GM12878 (cell line): ENCODE data around the gene LSM14A. TPM values are rescaled to one million over a fixed set of nuclear protein-coding genes. Genes with fewer than 3 reads are reported as not detected.

ENCODE experiments used
- ATAC-seq: fragments of 200-7000 bp; cut with Tn5 transposase; 3 replicates; pipeline ENCODE4 v1.9.1; 2020; ENCODE audit warnings: mild to moderate bottlenecking, moderate library complexity
- BruUV-seq: library from RNA; stranded (reverse); fragments of 400-500 nt; replicated peaks from 2 replicates; lab custom pipeline; 2021; lab: Mats Ljungman, UMichigan
- CTCF ChIA-PET: fragments of 300-600 bp; sonication (Branson Sonifier 250); formaldehyde crosslinking; extraction: SDS; loops from one replicate; lab custom pipeline; 2021; ENCODE audit warnings: inconsistent platforms; lab: Yijun Ruan, JAX
- POLR2A ChIA-PET: fragments of 350-600 bp; formaldehyde crosslinking; extraction: SDS; loops from one replicate; lab custom pipeline; 2021; ENCODE audit warnings: inconsistent platforms; lab: Charles Lee
- RAD21 ChIA-PET: fragments of 300-600 bp; sonication (Branson Sonifier 250); formaldehyde crosslinking; loops from one replicate; lab custom pipeline; 2023; ENCODE audit warnings: antibody characterized with exemption; ENCODE audit not compliant: unreplicated experiment; lab: Charles Lee
- SMC1A ChIA-PET: fragments of 300-600 bp; sonication (Branson Sonifier 250); formaldehyde crosslinking; loops from one replicate; lab custom pipeline; 2023; ENCODE audit not compliant: unreplicated experiment, uncharacterized antibody; lab: Charles Lee
- DNase-seq: peaks from one replicate; pipeline ENCODE4 v3.0.0-alpha.2; 2011; ENCODE audit warnings: low read depth, low spot score
- FAIRE-seq: peaks from 3 replicates; lab custom pipeline; 2011; peaks lifted over from hg19 to GRCh38; lab: Jason Lieb, UNC
- H2AFZ ChIP-seq: 2 replicates; pipeline ENCODE4 v1.6.0; 2011; ENCODE audit warnings: low read depth, low read length, control low read depth; ENCODE audit not compliant: control insufficient read depth
- H3K27ac ChIP-seq: 2 replicates; pipeline ENCODE4 v1.5.1; 2011; ENCODE audit warnings: control low read depth; ENCODE audit not compliant: control insufficient read depth, insufficient read depth
- H3K27me3 ChIP-seq, 2 experiments: replicated peaks in 1 of 2; 2 replicates each; pipeline versions ENCODE4 v1.6.0 to v1.6.1; 2011; ENCODE audit warnings: low read length in 1 of 2; ENCODE audit not compliant: control insufficient read depth in 2 of 2, insufficient read depth in 2 of 2
- H3K36me3 ChIP-seq, 2 experiments: 2 replicates each; pipeline ENCODE4 v1.5.1; 2011; ENCODE audit warnings: low read length in 1 of 2; ENCODE audit not compliant: control insufficient read depth in 2 of 2, insufficient read depth in 2 of 2
- H3K4me1 ChIP-seq: 2 replicates; pipeline ENCODE4 v1.6.1; 2011; ENCODE audit warnings: mild to moderate bottlenecking, low read length, moderate library complexity, mixed read lengths; ENCODE audit not compliant: control insufficient read depth, insufficient read depth
- H3K4me2 ChIP-seq: 2 replicates; pipeline ENCODE4 v1.6.0; 2011; ENCODE audit warnings: control low read depth; ENCODE audit not compliant: control insufficient read depth, insufficient read depth
- H3K4me3 ChIP-seq: fragments of 200-600 bp; sonication (generic); 2 replicates; pipeline ENCODE4 v1.5.1; 2016
- H3K79me2 ChIP-seq: 2 replicates; pipeline ENCODE4 v1.6.0; 2011; ENCODE audit warnings: low read length; ENCODE audit not compliant: control insufficient read depth, insufficient read depth
- H3K9ac ChIP-seq: 2 replicates; pipeline ENCODE4 v1.8.0; 2011; ENCODE audit warnings: low read length, control low read depth, mixed read lengths; ENCODE audit not compliant: control insufficient read depth, insufficient read depth
- H3K9me3 ChIP-seq: replicated peaks from 3 replicates; pipeline ENCODE4 v1.5.1; 2011; ENCODE audit warnings: mild to moderate bottlenecking, low read length; ENCODE audit not compliant: control insufficient read depth, insufficient read depth
- H4K20me1 ChIP-seq: 2 replicates; pipeline ENCODE4 v1.6.0; 2011; ENCODE audit not compliant: control insufficient read depth, insufficient read depth
- ATF2 ChIP-seq: IDR thresholded peaks from 2 replicates; pipeline ENCODE4 v1.6.1; 2012; ENCODE audit warnings: low read length, inconsistent platforms
- ATF3 ChIP-seq: IDR thresholded peaks from 2 replicates; pipeline ENCODE4 v1.6.1; 2011; ENCODE audit warnings: low read depth, mild to moderate bottlenecking, low read length, moderate library complexity, borderline replicate concordance; ENCODE audit errors: extremely low read depth
- BACH1 ChIP-seq: fragments of 450-650 bp; IDR thresholded peaks from 2 replicates; pipeline ENCODE4 v1.6.1; 2017; ENCODE audit warnings: mild to moderate bottlenecking, borderline replicate concordance
- BMI1 ChIP-seq: fragments of 450-650 bp; IDR thresholded peaks from 2 replicates; pipeline ENCODE4 v1.6.1; 2016; ENCODE audit warnings: mild to moderate bottlenecking, moderate library complexity, borderline replicate concordance
- CEBPZ ChIP-seq: fragments of 150-350 bp; IDR thresholded peaks from 2 replicates; pipeline ENCODE4 v1.6.1; 2016; ENCODE audit warnings: low read depth, low read length
- DPF2 ChIP-seq: fragments of 450-650 bp; IDR thresholded peaks from 2 replicates; pipeline ENCODE4 v1.6.1; 2017; ENCODE audit warnings: mild to moderate bottlenecking
- EP300 ChIP-seq, 2 experiments: fragments of 150-350 bp in 1 of 2; IDR thresholded peaks; 2 replicates each; pipeline ENCODE4 v1.6.1; 2011 to 2012; ENCODE audit warnings: low read depth in 2 of 2, low read length in 2 of 2, borderline replicate concordance in 1 of 2, improper control_type of control experiment in 1 of 2, inconsistent platforms in 1 of 2; ENCODE audit not compliant: control insufficient read depth in 1 of 2
- HCFC1 ChIP-seq: fragments of 150-350 bp; IDR thresholded peaks from 2 replicates; pipeline ENCODE4 v1.6.1; 2014; ENCODE audit warnings: low read length
- POLR2AphosphoS5 ChIP-seq: IDR thresholded peaks from 2 replicates; pipeline ENCODE4 v1.6.1; 2011; ENCODE audit warnings: mild to moderate bottlenecking, low read length, inconsistent platforms
- SKIL ChIP-seq: fragments of 450-650 bp; IDR thresholded peaks from 2 replicates; pipeline ENCODE4 v1.6.1; 2017; ENCODE audit warnings: mild to moderate bottlenecking, low read depth, inconsistent platforms; ENCODE audit not compliant: poor library complexity, severe bottlenecking
- WRNIP1 ChIP-seq: IDR thresholded peaks from 2 replicates; pipeline ENCODE4 v1.6.1; 2011; ENCODE audit warnings: low read depth, low read length, improper control_type of control experiment, borderline replicate concordance
- ZNF384 ChIP-seq: IDR thresholded peaks from 2 replicates; pipeline ENCODE4 v1.6.1; 2012; ENCODE audit warnings: low read depth, mild to moderate bottlenecking, low read length, improper control_type of control experiment, borderline replicate concordance
- ZSCAN29 ChIP-seq: fragments of 450-650 bp; IDR thresholded peaks from 2 replicates; pipeline ENCODE4 v1.6.1; 2017; ENCODE audit warnings: mild to moderate bottlenecking, moderate library complexity
- WGBS: methylation state at CpG from one replicate; pipeline ENCODE4 v1.1.6; 2016; ENCODE audit warnings: low lambda C conversion rate; ENCODE audit not compliant: insufficient replicate concordance, insufficient coverage; ENCODE audit errors: missing lambda C conversion rate; 5-methylcytosine and 5-hydroxymethylcytosine counted together
- in situ Hi-C: fragments of 300-500 bp; cut with MboI; formaldehyde crosslinking; loops from 9 replicates; pipeline ENCODE4 v1.14.3; 2018; ENCODE audit warnings: mixed read lengths
- intact Hi-C: fragments of 100-400 bp; cut with micrococcal nuclease; formaldehyde crosslinking; loops from one replicate; pipeline ENCODE4 v1.14.2; 2022; ENCODE audit not compliant: unreplicated experiment
- polyA plus RNA-seq, 11 experiments: library from polyadenylated mRNA; depleted of rRNA in 4 of 11; unstranded in 6 of 11; stranded (reverse) in 5 of 11; fragments of >200 nt; fragmentation: Nextera tagmentation in 4 of 11; fragmentation: Illumina TruSeq in 1 of 11; extraction: Ambion mirVana in 4 of 11; extraction: Trizol in 1 of 11; gene quantifications; 1 replicate in 1 of 11; 2 replicates in 10 of 11; pipeline versions ENCODE4 v1.2.1 to v1.2.3, GENCODE V29; 2011 to 2016; ENCODE audit warnings: inconsistent platforms in 2 of 11, missing spikeins in 2 of 11, low read depth in 1 of 11
- total RNA-seq, 4 experiments: library from RNA; depleted of rRNA in 3 of 4; stranded (reverse); fragments of >200 nt in 3 of 4; fragmentation: Illumina TruSeq in 1 of 4; extraction: Trizol in 1 of 4; gene quantifications; 2 replicates each; pipeline versions ENCODE4 v1.2.1 to v1.2.3, GENCODE V29; 2013 to 2021

LSM14A gene
- total and polyA plus RNA-seq, 10 of the 15 experiments (the other 5 are each of a cell fraction or from before 2014, with no cell fraction given), result 21.9 to 193 (median 89.4) TPM

GRCh38 chr19:34276614-34277013, 104.3 kb downstream of the LSM14A start (continued):
- TF ChIP-seq WRNIP1, result no peak
- no peak for TF ChIP-seq ZSCAN29
- no peak for TF ChIP-seq DPF2
- TF ChIP-seq EP300 (IDR thresholded peaks at IDR 0.05; ENCODE audit: borderline replicate concordance in 1 of 2, control insufficient read depth in 1 of 2, low read depth in 2 of 2, low read length in 2 of 2), result no peak
- TF ChIP-seq ATF3, result no peak

GRCh38 chr19:34277244-34277643, 104.9 kb downstream of the LSM14A start:
- RAD21 ChIA-PET, result no interaction called here
- no peaks in the 10 kb centered on the region for H3K27me3 ChIP-seq
- no peak for DNase-seq
- POLR2A ChIA-PET, result no interaction called here
- H3K27ac ChIP-seq, result no peak overlapping the region
- no peaks in the 10 kb centered on the region for H3K36me3 ChIP-seq
- in situ Hi-C loops, result no loop called here
- WGBS, result 85% methylated on average over 4 of the region's 4 CpGs
- no peak for ATAC-seq
- H4K20me1 ChIP-seq, result no peaks in the 10 kb centered on the region
- no peaks in the 10 kb centered on the region for H3K9me3 ChIP-seq
- H3K4me3 ChIP-seq, result no peak overlapping the region
- CTCF ChIA-PET, result no interaction called here
- no peak overlapping the region for H3K4me2 ChIP-seq
- H2AFZ ChIP-seq, result no peak overlapping the region
- no peaks in the 10 kb centered on the region for H3K4me1 ChIP-seq
- no peak for TF ChIP-seq CEBPZ
- no peak for TF ChIP-seq ZNF384
- TF ChIP-seq POLR2AphosphoS5, result no peak
- TF ChIP-seq ATF2, result no peak
- TF ChIP-seq BACH1, result no peak
- no peak for TF ChIP-seq SKIL
- no peak for TF ChIP-seq BMI1
- no peak for TF ChIP-seq HCFC1
- TF ChIP-seq, all 136 proteins: peak for 0
- SMC1A ChIA-PET, result no interaction called here
- intact Hi-C loops, result no loop called here
- Histone ChIP-seq H3K79me2 (no peaks in the 10 kb centered on the region), H3K9ac (no peak overlapping the region)
- FAIRE-seq, result peak; percentile 18
- no TSS peak for BruUV-seq
